Tibial artery (tissue), 4 donors: ENCODE measurements around the gene IDE.
A peak's percentile ranks its signal among the peaks of the same experiment; 100 is the strongest.

ENCODE experiments used
- DNase-seq, 2 donors: peaks; one replicate each; pipeline ENCODE4 v3.0.0-alpha.2; 2019
- H3K27ac ChIP-seq, 2 donors: fragments of 200-600 bp; sonication (generic) in 1 of 2; 1 replicate in 1 of 2; 2 replicates in 1 of 2; pipeline ENCODE4 v1.5.1; 2018 to 2019; ENCODE audit warnings: mild to moderate bottlenecking in 1 of 2
- H3K27me3 ChIP-seq, 2 donors: fragments of 200-600 bp; sonication (generic) in 1 of 2; one replicate each; pipeline versions ENCODE4 v1.5.1 to v1.6.0; 2016 to 2019
- H3K36me3 ChIP-seq, 3 donors: fragments of 200-600 bp; sonication (generic) in 2 of 3; one replicate each; pipeline ENCODE4 v1.5.1; 2016 to 2019; ENCODE audit warnings: mild to moderate bottlenecking in 2 of 3
- H3K4me1 ChIP-seq, 4 donors: fragments of 200-600 bp; sonication (generic) in 2 of 4; 1 replicate in 3 of 4; 2 replicates in 1 of 4; pipeline ENCODE4 v1.5.1; 2016 to 2019
- H3K4me3 ChIP-seq, 2 donors: fragments of 200-600 bp; sonication (generic) in 1 of 2; 1 replicate in 1 of 2; 2 replicates in 1 of 2; pipeline ENCODE4 v1.5.1; 2018 to 2019; ENCODE audit warnings: mild to moderate bottlenecking in 2 of 2
- H3K9me3 ChIP-seq, 3 donors: fragments of 200-600 bp; sonication (generic) in 1 of 3; one replicate each; pipeline ENCODE4 v1.5.1; 2016 to 2019
- CTCF ChIP-seq, 2 experiments: fragments of 200-600 bp in 1 of 2; fragments of 450-650 bp in 1 of 2; IDR thresholded peaks; one replicate each; pipeline ENCODE4 v1.5.1; 2017 to 2019; ENCODE audit warnings: antibody characterized with exemption in 2 of 2, mild to moderate bottlenecking in 1 of 2, moderate library complexity in 1 of 2
- intact Hi-C: fragments of 100-400 bp; cut with DNase I; formaldehyde crosslinking; loops from one replicate; pipeline ENCODE4 v1.15.0; 2023; ENCODE audit warnings: low total_unique reads

IDE gene

GRCh38 chr10:92573798-92574547 is at the start of gene IDE:
IDE (minus strand) TSS chr10:92574093; CDS start chr10:92574019, 74 bp downstream.
- intact Hi-C loops: loop anchor here (2.0 kb wide), 1 partner anchor 57 kb away; no protein-coding TSS in a partner anchor
- Histone ChIP-seq H3K36me3 (peaks cover 0 to 4% (median 0%) of the 10 kb centered on the region in 3 donors), H3K27me3 (no peaks in the 10 kb centered on the region), H3K9me3 (no peaks in the 10 kb centered on the region), H3K27ac (peak within 1 kb of the TSS; percentile 89 to 94), H3K4me3 (peak within 1 kb of the TSS; percentile 89 to 90), H3K4me1 (peaks cover 0 to 33% (median 21%) of the 10 kb centered on the region in 4 donors)
- DNase-seq: peak; percentile 78 to 91
- peak; percentile 72 to 83 for TF ChIP-seq CTCF (IDR thresholded peaks at IDR 0.05)

- Histone ChIP-seq H3K4me1 (no peaks in the 10 kb centered on the region), H3K27ac (no peak overlapping the region), H3K9me3 (no peaks in the 10 kb centered on the region), H3K4me3 (no peak overlapping the region), H3K36me3 (no peaks in the 10 kb centered on the region), H3K27me3 (no peaks in the 10 kb centered on the region)
- no peak for TF ChIP-seq CTCF (IDR thresholded peaks at IDR 0.05)
- DNase-seq: no peak
- intact Hi-C loops: no loop called here
Measured at GRCh38 chr10:92619368-92619767, 45.5 kb upstream of the IDE start.

GRCh38 chr10:92615515-92615914 is 41.6 kb upstream of the IDE start:
- intact Hi-C loops: no loop called here
- DNase-seq: no peak

GRCh38 chr10:92604841-92605240 is 30.9 kb upstream of the IDE start:
- intact Hi-C loops: no loop called here
- H3K27ac ChIP-seq: no peak overlapping the region
- DNase-seq: no peak
- TF ChIP-seq CTCF (IDR thresholded peaks at IDR 0.05): no peak
- H3K4me3 ChIP-seq: no peak overlapping the region
- H3K36me3 ChIP-seq: no peaks in the 10 kb centered on the region
- no peaks in the 10 kb centered on the region for H3K9me3 ChIP-seq
- H3K4me1 ChIP-seq: no peaks in the 10 kb centered on the region
- no peaks in the 10 kb centered on the region for H3K27me3 ChIP-seq

More at GRCh38 chr10:92615515-92615914, 41.6 kb upstream of the IDE start:
- Histone ChIP-seq H3K4me1 (no peaks in the 10 kb centered on the region), H3K27me3 (no peaks in the 10 kb centered on the region), H3K9me3 (no peaks in the 10 kb centered on the region), H3K36me3 (no peaks in the 10 kb centered on the region), H3K4me3 (no peak overlapping the region), H3K27ac (no peak overlapping the region)
- no peak for TF ChIP-seq CTCF (IDR thresholded peaks at IDR 0.05)

GRCh38 chr10:92598321-92598720 is 24.4 kb upstream of the IDE start:
- no peak overlapping the region for H3K27ac ChIP-seq
- no peaks in the 10 kb centered on the region for H3K27me3 ChIP-seq
- intact Hi-C loops: loop anchor here (10.0 kb wide), 1 partner anchor 96 kb away; no protein-coding TSS in a partner anchor
- H3K9me3 ChIP-seq: no peaks in the 10 kb centered on the region
- DNase-seq: no peak
- H3K4me3 ChIP-seq: no peak overlapping the region
- no peak for TF ChIP-seq CTCF (IDR thresholded peaks at IDR 0.05)
- H3K36me3 ChIP-seq: no peaks in the 10 kb centered on the region
- peaks cover 0 to 6% (median 4%) of the 10 kb centered on the region in 4 donors for H3K4me1 ChIP-seq
